Fibroblast of the aortic adventitia (primary cell): ENCODE results near the gene PRDM16. TPM values are rescaled to one million over a fixed set of nuclear protein-coding genes. Genes with fewer than 3 reads are reported as not detected.
A peak's percentile ranks its signal among the peaks of the same experiment; 100 is the strongest.

Experiments
- DNase-seq: peaks from one replicate; pipeline ENCODE4 v3.0.0-alpha.2; 2010; ENCODE audit warnings: low read depth
- H3K4me3 ChIP-seq: 2 replicates; pipeline ENCODE4 v1.5.1; 2011; ENCODE audit warnings: low read depth, mild to moderate bottlenecking, control low read depth, low read length, moderate library complexity
- total RNA-seq: library from RNA; depleted of rRNA; stranded (reverse); fragments of >200 nt; gene quantifications from 2 replicates; pipeline ENCODE4 v1.2.3, GENCODE V29; 2012; ENCODE audit warnings: low replicate concordance
- TF ChIP-seq, protein P1 (sequence below): IDR thresholded peaks from 2 replicates; pipeline ENCODE4 v1.5.1; 2011; ENCODE audit warnings: mild to moderate bottlenecking, low read length, control low read depth, inconsistent platforms; ENCODE audit not compliant: insufficient read depth

PRDM16 gene
- total RNA-seq, 1 donor: 11.3 TPM

DNA sequence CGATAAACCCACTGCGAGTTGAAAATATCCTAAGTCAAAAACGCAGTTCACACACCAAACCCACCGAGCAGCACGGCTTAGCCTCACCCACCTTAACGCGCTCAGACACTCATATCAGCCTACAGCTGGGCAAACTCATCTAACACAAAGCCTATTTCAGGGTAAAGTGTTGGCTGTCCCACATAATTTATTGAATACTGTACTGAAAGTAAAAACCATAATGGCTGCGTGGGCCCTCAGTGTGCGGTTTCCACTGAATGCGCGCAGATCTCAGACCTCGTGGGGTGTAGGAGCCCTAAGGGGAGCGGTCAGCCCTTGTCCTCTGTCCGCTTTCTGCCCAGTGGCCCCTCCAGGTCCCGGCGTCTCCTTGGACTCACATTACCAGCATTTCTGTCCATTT, 227.8 kb downstream of the PRDM16 start:
- DNase-seq: no peak
- TF ChIP-seq, protein P1, sequence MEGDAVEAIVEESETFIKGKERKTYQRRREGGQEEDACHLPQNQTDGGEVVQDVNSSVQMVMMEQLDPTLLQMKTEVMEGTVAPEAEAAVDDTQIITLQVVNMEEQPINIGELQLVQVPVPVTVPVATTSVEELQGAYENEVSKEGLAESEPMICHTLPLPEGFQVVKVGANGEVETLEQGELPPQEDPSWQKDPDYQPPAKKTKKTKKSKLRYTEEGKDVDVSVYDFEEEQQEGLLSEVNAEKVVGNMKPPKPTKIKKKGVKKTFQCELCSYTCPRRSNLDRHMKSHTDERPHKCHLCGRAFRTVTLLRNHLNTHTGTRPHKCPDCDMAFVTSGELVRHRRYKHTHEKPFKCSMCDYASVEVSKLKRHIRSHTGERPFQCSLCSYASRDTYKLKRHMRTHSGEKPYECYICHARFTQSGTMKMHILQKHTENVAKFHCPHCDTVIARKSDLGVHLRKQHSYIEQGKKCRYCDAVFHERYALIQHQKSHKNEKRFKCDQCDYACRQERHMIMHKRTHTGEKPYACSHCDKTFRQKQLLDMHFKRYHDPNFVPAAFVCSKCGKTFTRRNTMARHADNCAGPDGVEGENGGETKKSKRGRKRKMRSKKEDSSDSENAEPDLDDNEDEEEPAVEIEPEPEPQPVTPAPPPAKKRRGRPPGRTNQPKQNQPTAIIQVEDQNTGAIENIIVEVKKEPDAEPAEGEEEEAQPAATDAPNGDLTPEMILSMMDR: no peak
- H3K4me3 ChIP-seq: no peak overlapping the region

DNA sequence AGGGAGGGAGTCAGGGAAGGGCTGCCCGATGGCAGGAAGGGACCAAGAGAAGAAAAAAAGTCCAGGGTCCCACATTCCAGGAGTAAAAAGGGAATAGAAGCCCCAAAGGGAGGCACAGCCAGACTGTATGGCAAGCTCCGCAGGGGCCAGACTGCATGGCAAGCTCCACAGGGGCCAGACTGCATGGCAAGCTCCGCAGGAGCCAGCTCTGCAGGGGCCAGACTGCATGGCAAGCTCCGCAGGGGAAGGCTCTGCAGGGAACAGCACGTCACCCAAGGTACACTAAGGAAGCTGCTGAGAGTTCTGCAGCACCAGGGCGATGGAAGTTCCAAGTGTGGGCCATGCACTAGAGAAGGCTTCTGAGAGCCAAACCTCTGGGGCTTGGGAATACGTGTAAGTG, 228.8 kb downstream of the PRDM16 start:
- TF ChIP-seq, protein P1: no peak
- DNase-seq: no peak
- H3K4me3 ChIP-seq: no peak overlapping the region

DNA sequence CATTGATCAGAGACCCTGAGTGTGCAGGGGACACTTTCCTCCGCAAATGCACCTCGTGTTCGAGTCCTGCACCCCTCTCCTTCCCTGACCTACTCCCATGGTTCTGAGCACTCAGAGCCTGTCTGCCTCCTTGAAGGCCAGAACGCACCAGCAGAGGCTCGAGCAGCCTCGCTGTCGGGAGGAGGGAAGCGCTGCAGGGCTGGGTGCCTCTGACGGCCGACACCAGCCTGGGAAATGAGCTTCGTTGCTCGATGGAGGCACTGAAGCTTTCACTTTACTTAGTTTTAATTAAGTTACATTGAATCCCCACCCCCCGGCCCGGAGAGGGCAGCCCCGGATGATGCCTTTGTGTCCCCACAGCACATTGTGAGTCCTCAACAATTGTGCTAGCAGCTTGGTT, 229.2 kb downstream of the PRDM16 start:
- TF ChIP-seq, protein P1: no peak
- no peak overlapping the region for H3K4me3 ChIP-seq
- no peak for DNase-seq

DNA sequence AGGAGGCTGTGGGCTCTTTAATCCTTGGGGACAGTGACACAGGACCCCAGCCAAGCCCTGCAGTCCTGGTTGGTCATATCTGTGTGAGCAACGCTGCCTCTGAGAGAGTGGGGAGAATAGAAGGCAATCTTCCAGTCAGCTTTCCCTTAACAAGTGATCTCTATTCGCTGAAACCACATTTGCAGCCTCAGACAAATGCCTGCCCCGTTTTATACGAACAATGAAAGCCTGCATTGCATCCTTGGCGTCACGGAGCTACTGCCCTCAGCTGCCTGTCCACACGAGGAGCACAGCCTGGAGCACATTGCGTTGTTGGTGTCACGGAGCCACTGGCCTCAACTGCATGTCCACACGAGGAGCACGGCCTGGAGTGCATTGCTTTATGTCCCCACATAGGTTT, 235.2 kb downstream of the PRDM16 start:
- no peak overlapping the region for H3K4me3 ChIP-seq
- TF ChIP-seq, protein P1: no peak
- DNase-seq: no peak

DNA sequence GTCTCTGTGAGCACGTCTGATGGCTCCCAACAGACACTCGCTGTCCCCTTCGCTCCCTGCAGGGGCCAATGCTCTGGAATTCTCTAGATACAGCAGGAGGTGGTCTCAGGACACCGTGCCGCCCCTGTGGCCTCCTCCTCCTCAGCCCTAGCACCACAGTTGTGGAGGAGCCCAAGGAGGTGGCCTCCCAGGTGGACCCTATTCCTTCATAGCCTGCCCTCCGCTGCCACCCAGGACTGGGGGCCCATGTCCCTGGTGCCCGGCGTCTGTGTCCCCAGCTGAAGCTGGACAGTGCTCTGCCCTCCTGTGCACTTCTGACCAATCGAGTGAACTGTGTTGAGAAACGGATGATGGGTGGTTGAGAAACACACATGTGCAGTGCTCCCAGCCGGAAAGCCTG, 235.7 kb downstream of the PRDM16 start:
- DNase-seq: no peak
- TF ChIP-seq, protein P1: no peak
- H3K4me3 ChIP-seq: no peak overlapping the region

DNA sequence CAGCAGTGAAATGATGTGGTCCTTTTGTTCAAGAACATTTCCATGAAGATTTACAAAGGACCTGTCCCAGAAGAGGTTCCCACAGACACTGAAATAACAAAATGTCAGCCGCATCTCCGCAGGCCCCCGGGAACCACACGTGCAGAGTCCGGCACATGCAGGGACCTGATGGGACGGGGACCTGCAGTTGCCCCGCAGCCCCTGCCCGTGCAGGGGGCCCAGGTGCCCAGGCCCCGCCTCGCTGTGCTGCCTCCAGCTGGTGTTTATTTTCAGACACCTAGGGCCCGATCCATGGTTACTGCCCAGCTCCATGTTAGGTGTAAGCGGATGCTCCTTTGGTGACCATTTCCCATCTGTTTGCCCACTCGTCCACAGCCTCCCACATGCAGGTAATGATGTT, 236.2 kb downstream of the PRDM16 start:
- no peak overlapping the region for H3K4me3 ChIP-seq
- TF ChIP-seq, protein P1: no peak
- DNase-seq: no peak

DNA sequence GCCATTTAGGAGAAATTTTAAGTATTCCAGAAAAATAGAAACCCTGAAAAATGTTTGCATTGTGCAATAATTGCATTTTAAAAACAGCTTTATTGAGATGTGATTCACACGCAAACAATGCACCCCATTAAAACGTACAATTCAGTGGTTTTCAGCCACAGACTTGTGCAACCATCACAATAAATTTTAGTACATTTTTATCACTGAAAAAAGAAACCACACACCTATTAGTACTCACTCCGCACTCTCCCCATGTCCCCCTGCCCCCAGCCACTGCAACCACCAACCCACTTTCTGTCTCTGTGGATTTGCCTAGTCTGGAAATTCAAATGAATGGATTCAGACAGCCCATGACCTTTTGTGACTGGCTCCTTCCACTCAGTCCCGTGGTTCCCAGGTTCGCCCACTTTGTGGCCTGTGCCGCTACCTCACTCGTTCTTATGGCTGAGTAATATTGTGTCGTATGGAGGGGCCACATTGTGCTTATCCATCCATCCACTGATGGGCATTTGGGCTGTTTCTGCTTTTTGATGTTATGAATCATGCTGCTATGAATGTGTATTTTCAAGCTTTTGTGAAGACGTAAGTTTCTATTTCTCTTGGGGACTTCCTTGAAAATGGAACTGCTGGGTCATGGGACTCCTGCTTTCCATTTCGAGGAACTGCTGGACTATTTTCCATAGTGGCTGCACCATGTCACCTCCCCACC, 237.7 kb downstream of the PRDM16 start:
- no peak overlapping the region for H3K4me3 ChIP-seq
- peak; percentile 77 for DNase-seq
- TF ChIP-seq, protein P1: no peak
